Thoracic aorta (tissue), 2 donors: ENCODE measurements around the gene MAP6D1. TPM values are rescaled to one million over a fixed set of nuclear protein-coding genes. Genes with fewer than 3 reads are reported as not detected.

ENCODE experiments used
- ATAC-seq: fragments of 150-250 bp; one replicate; pipeline ENCODE4 v1.8.0; 2017; ENCODE audit warnings: low read depth; ENCODE audit not compliant: insufficient number of reproducible peaks, low FRiP score
- DNase-seq: peaks from one replicate; pipeline ENCODE4 v3.0.0-alpha.2; 2020; ENCODE audit warnings: low spot score
- H3K27ac ChIP-seq, 2 donors: fragments of 200-600 bp; sonication (generic); 1 replicate in 1 of 2; 2 replicates in 1 of 2; pipeline ENCODE4 v1.5.1; 2016; ENCODE audit warnings: mild to moderate bottlenecking in 2 of 2, moderate library complexity in 2 of 2
- H3K27me3 ChIP-seq: fragments of 200-600 bp; sonication (generic); replicated peaks from 2 replicates; pipeline ENCODE4 v1.6.0; 2016; ENCODE audit warnings: mild to moderate bottlenecking; ENCODE audit not compliant: insufficient read depth
- H3K36me3 ChIP-seq: fragments of 200-600 bp; sonication (generic); one replicate; pipeline ENCODE4 v1.5.1; 2016
- H3K4me1 ChIP-seq, 2 donors: fragments of 200-600 bp; sonication (generic); 1 replicate in 1 of 2; 2 replicates in 1 of 2; pipeline versions ENCODE4 v1.5.1 to v1.6.0; 2016; ENCODE audit warnings: low read depth in 2 of 2, mild to moderate bottlenecking in 1 of 2; ENCODE audit not compliant: control insufficient read depth in 1 of 2
- H3K4me3 ChIP-seq: fragments of 200-600 bp; sonication (generic); 2 replicates; pipeline ENCODE4 v1.5.1; 2016; ENCODE audit warnings: mild to moderate bottlenecking
- H3K9me3 ChIP-seq: fragments of 200-600 bp; sonication (generic); 2 replicates; pipeline ENCODE4 v1.5.1; 2016
- CTCF ChIP-seq: fragments of 200-600 bp; sonication (generic); IDR thresholded peaks from one replicate; pipeline ENCODE4 v1.5.1; 2019; ENCODE audit warnings: antibody characterized with exemption
- total RNA-seq, 2 donors: library from RNA; depleted of rRNA; stranded (reverse); fragments of >200 nt; gene quantifications; one replicate each; pipeline versions ENCODE4 v1.1.0 to v1.2.3, GENCODE V29; 2016

MAP6D1 gene
- total RNA-seq, 2 donors from 2014 or later, result 4.3 to 9.5 TPM

- Histone ChIP-seq H3K36me3 (peaks cover 8% of the 10 kb centered on the region), H3K4me1 (peaks cover 0 to 16% of the 10 kb centered on the region in 2 donors), H3K4me3 (no peak overlapping the region), H3K27ac (no peak overlapping the region), H3K27me3 (no peaks in the 10 kb centered on the region), H3K9me3 (no peaks in the 10 kb centered on the region)
- ATAC-seq (no peak), DNase-seq (no peak)
- TF ChIP-seq CTCF, result no peak
Measured at GRCh38 chr3:183766107-183766506, 59.3 kb downstream of the MAP6D1 start.

Other genes with a start within 250 kb of the MAP6D1 start
- 10 to 100 TPM; 42.6 to 91.7 TPM for gene KLHL24, start 190.0 kb downstream of the MAP6D1 start, total RNA-seq
- gene YEATS2, start 127.8 kb downstream of the MAP6D1 start, total RNA-seq, result 10 to 100 TPM; 25.3 to 34.2 TPM
- 10 to 100 TPM; 36.4 to 44.5 TPM for gene PARL, start 59.3 kb upstream of the MAP6D1 start, total RNA-seq
- 10 to 100 TPM; 20.8 to 26.2 TPM for gene ABCC5, start 192.3 kb upstream of the MAP6D1 start, total RNA-seq
- gene HTR3D, start 206.2 kb upstream of the MAP6D1 start, total RNA-seq, result not detected
- not detected for gene HTR3C, start 227.5 kb upstream of the MAP6D1 start, total RNA-seq